NOMO-1 (cell line): Measurements from ENCODE around the gene PTOV1.

Experiments
- DNase-seq, 2 experiments: peaks; one replicate each; lab custom pipeline; 2025; ENCODE audit not compliant: unreplicated experiment in 2 of 2; lab: John Stamatoyannopoulos, UW

Gene PTOV1

GRCh38 chr19:49840736-49841249 lies 10.2 kb upstream of the PTOV1 start:
- DNase-seq: no peak

DNA sequence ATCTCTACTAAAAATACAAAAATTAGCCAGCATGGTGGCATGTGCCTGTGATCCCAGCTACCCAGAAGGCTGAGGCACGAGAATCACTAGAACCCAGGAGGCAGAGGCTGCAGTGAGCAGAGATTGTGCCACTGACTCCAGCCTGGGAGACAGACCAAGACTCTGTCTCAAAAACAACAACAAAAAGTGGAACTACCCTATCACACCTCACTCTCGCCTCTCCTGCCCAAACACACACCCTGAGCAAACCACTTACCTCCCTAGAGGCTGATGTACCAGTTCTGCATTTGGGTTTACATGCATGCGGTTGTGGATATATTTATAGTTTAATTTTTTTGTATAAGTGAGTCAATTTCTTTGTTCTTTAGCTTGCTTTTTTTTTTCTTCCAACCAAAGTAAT lies 7.7 kb upstream of the PTOV1 start:
- peak; percentile 28 to 46 for DNase-seq

DNA sequence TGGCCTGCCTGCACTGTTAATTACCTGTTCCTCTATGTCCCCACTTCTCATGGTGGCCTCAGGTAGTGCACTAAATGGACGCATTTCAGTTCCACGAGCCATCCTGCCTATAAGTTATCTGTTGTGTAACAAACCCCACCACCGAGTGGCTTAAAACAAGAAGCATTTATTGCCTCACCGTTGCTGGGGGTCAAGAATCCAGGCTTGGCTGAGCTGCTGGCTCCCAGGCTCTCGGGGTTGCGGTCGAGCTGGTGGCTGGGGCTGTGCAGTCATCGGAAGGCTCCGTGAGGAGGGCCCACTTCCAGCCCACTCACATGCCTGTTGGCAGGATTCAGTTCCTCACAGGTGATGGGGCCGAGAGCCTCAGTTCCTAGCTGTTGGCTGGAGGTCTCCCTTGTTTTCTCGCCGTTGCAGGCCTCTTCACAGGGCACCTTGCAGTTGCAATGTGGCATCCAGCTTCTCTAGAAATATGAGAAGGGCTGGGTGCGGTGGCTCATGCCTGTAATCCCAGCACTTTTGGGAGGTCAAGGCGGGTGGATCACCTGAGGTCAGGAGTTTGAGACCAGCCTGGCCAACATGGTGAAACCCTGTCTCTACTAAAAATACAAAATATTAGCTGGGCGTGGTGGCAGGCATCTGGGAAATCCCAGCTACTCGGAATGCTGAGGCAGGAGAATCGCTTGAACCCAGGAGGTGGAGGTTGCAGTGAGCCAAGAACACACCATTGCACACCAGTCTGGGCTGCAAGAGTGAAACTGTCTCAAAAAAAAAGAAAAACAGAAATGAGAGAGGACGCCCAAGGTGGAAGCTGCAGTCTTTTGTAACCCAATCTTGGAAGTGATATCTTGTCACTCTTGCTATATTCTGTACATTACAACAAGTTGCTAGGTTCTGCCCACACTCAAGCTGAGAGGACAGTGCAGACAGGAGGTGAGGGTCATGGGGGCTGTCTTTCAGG lies 6.5 kb upstream of the PTOV1 start:
- peak; percentile 86 for DNase-seq

DNA sequence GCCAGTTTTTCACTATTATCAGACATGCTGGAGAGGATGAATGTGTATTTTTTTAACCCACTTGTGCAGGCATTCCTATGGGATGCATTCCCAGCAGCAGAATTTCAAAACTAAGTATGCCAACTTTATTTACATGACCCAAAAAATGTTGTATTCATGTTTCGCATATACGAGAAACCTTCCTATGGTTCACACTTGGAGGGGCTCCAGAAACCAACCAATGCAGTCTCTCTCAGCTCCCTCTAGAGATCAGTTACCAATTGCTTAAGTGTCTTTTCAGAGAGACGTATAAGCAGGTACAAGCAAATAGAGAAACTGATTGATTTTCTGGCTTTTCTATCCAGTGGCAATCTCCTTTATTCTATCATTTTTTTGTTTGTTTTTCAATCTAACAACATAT lies 5.5 kb upstream of the PTOV1 start:
- no peak for DNase-seq

GRCh38 chr19:49846408-49846807 lies 4.6 kb upstream of the PTOV1 start:
- DNase-seq: no peak

DNA sequence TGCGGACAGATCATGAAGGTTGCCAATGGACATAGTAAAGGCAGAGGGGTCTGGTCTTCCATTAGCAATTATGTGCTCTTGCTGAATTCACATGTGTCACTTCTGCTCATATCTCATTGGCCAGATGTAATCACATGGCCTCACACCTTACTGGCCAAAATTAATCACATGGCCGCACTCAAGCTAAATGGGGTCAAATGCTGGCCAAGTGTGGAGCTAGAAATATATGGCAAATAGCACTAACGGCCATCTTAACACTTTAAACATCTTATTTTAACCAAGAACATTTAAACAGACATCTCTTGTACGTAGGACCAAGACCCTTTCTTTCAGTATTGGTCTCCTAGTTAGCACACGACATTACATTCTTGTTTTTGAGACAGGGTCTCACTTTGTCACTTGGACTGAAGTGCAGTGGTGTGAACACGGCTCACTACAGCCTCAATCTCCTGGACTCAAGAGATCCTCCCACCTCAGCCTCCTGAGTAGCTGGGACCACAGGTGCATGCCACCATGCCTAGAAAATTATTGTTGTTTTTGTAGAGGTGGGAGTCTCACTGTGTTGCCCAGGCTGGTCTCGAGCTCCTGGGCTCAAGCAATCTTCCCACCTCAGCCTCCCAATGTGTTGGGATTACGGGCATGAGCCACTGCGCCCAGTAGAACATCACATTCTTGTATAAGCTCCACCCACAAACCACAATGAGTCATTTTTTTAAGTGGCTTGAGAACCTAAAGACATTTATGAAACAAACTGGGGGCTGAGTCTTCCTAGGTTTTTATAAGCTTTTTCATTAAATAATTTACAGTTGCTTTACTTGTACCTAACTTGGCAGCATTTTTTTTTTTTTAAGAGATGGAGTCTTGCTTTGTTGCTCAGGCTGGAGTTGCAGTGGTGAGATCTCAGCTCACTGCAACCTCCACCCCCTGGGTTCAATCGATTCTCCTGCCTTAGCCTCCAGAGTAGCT lies 2.9 kb upstream of the PTOV1 start:
- peak; percentile 59 to 74 for DNase-seq

DNA sequence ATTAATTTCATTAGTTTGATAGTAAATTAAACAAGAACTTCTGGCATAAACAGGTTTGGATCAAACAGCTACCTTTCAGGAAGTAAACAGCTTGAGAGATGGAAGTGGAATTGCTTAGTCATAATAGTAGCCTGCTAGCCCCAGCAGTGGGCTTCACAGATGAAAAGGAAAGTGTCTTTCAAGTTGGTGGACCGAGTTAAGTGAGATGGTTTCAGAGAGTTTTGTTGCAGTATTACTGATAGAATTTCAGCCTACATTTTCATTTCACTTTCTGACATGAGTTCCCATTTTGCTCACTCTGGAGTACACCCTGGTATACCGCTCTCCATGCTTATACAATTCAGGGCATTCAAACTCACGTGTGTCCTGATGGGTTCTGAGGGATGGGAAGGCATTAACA lies 2.0 kb upstream of the PTOV1 start:
- DNase-seq: peak in 1 of 2 experiments; percentile 41

DNA sequence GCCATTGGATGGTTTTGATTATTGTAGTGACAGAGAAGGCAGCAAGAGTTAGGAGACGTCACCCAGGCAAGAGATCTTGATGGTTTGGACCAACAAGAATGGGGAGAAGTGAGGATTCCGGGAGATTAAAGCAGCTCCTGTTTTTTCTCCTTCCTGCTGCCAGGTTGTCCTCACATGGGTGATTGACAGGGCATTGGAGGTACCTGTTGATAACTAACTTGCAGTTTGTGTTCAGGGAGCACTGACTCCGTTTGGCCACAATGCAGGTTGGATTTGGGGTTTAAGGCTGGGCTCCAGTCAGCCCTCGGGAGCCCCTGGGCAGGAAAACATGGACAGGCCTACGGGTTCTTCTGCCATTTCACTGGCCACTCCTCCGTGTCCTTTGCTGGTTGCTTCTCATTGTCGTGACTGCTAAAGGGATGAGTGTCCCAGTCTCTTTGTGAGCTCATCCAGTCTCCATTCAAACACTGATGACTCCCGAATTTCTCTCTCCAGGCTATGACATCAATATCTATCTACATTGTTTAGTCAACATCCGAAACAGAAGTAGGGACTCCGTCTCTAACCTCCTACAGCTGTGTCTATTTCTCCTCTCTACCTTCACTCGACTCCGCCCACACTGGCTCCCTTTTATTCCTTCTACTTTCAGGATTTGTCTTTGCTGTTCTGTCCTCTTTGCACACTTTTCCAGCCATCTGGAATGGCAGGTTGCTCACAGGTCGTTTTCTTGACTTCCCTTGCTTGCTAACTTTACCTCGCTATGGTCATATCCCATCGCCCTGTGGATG lies 1.3 kb upstream of the PTOV1 start:
- no peak for DNase-seq

DNA sequence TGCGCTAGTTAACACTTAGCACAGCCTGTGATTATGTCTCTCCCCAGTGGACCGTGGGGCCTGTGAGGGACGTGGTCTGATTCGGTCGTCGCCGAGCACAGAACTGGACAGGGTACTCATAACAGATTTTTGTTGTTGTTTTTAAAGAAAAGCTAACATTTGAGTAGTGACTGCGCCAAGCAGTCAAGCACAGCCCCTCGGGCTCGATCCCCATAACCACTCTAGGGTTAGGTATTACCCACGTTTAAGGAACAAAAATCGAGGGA lies 805 bp upstream of the PTOV1 start:
- DNase-seq: no peak

GRCh38 chr19:49851456-49852259 lies 699 bp downstream of the PTOV1 start:
- DNase-seq: no peak

DNA sequence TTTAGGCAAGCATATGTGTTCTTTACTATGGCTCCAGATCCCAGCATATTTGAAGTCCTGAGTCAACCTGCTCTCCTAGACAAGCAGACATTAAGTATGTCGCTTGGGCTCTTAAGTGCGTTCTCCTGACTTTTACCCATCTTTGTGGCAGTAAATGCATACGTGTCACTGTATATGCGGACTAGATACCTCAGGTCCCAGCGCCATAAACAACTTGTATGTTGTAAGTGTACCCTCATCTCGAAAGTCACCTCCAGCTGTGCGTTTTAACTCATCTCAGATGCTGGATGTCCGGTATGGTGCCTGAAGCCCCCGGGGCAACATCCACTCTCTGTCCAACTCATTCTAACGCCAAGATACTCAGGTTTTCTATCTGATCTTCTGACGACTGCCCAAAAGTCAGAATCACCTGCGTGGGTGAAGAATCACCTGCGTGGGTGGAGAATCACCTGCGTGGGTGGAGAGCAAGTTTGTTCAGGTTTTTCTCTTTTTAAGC lies 1.7 kb downstream of the PTOV1 start:
- no peak for DNase-seq

- DNase-seq: no peak
Observed at GRCh38 chr19:49853852-49854377, 3.0 kb downstream of the PTOV1 start.

DNA sequence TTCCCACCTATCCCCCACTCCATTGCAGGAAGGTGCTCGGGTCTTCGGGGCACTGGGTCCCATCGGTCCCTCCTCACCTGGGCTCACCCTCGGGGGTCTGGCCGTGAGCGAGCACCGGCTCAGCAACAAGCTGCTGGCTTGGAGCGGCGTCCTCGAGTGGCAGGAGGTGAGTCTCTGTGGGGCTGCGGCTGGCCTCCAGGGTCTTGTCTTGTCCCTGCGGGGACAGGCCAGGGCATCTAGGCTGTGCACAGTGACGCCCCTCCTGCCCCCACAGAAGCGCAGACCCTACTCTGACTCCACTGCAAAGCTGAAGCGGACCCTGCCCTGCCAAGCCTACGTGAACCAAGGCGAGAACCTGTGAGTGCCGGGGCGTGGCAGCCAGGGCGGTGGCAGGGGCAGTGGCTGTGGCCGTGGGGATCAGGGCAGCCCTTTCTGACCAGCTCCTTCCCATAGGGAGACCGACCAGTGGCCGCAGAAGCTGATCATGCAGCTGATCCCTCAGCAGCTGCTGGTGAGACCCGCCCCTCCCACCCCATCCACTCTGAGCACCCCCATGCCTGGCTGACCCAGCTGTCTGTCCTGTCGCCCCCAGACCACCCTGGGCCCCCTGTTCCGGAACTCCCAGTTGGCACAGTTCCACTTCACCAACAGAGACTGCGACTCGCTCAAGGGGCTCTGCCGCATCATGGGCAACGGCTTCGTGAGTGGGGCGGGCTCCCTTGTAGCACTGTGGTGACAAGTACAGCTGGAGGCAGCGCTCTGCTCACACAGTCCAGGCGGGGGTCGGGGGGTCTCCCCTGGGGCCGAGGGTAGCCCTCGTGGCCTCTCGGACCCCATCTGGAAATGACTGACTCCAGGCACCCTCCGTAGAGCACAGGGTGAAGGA lies 3.7 kb downstream of the PTOV1 start:
- DNase-seq: no peak

DNA sequence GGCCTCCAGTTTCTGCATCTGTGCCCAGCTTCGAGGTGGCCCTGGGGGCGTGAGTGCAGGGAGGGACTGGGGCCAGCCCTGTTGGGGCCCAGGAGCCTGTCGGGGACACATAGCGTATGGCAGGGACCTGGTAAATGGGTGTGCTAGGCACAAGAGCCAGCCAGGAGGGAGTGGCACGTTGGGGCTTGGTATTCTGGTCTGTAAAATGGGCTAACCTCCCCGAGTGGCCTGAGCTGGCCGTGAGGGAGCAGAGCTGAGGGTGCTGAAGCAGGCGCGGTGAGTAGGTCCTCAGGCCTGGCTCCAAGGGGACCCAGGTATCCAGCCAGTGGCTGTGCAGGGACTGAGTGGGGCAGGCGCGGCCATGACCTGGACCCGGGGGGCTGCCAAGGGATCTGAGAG lies 4.3 kb downstream of the PTOV1 start:
- DNase-seq: no peak

- no peak for DNase-seq
Observed at GRCh38 chr19:49855676-49856573, 5.0 kb downstream of the PTOV1 start.

GRCh38 chr19:49856574-49857021 lies 5.6 kb downstream of the PTOV1 start:
- no peak for DNase-seq

GRCh38 chr19:49857061-49857837 lies 6.3 kb downstream of the PTOV1 start:
- DNase-seq: no peak
